GM13976 (cell line): ENCODE results near the gene TLR4.

Experiments used
- DNase-seq: peaks from one replicate; pipeline ENCODE4 v3.0.0; 2012; ENCODE audit warnings: low spot score
- in situ Hi-C: fragments of 300-500 bp; cut with MboI; formaldehyde crosslinking; loops from one replicate; pipeline ENCODE4 v1.12.0; 2022; ENCODE audit warnings: low sequenced_read_pairs, mixed read lengths, inconsistent platforms; ENCODE audit not compliant: unreplicated experiment
- TF ChIP-seq, protein P1 (sequence below): IDR thresholded peaks from 2 replicates; pipeline ENCODE4 v1.5.1; 2012; ENCODE audit warnings: borderline replicate concordance, mild to moderate bottlenecking; ENCODE audit not compliant: insufficient read depth; ENCODE audit errors: extremely low read depth, missing control alignments, control extremely low read depth

TLR4 gene

DNA sequence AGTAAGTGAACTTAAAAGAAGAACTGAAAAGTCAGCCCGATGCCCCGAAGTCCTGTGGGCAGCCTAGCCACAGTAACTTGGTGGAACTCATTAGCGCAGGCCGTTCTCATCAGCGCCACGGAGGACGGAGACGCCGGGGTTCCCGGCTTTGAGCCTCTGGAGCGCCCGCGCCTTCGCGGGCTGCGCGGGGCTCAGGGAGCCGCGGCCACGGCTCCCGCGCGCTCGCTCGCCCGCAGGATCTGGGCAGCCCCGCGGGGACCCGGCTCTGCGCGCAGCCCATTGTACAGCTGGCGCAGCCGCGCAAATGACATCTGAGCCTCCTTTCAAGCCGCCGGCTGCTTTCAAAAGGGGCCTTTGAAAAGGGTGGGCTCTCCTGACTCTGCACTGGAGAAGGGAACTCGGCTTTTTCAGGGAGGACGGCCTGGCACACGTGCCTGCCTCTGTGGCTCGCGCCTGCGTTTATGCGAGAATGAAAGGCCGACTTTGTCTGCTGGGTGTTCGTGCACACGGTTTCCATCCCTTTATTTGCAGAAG, 40.7 kb downstream of the TLR4 start:
- TF ChIP-seq, protein P1, sequence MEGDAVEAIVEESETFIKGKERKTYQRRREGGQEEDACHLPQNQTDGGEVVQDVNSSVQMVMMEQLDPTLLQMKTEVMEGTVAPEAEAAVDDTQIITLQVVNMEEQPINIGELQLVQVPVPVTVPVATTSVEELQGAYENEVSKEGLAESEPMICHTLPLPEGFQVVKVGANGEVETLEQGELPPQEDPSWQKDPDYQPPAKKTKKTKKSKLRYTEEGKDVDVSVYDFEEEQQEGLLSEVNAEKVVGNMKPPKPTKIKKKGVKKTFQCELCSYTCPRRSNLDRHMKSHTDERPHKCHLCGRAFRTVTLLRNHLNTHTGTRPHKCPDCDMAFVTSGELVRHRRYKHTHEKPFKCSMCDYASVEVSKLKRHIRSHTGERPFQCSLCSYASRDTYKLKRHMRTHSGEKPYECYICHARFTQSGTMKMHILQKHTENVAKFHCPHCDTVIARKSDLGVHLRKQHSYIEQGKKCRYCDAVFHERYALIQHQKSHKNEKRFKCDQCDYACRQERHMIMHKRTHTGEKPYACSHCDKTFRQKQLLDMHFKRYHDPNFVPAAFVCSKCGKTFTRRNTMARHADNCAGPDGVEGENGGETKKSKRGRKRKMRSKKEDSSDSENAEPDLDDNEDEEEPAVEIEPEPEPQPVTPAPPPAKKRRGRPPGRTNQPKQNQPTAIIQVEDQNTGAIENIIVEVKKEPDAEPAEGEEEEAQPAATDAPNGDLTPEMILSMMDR, result no peak
- in situ Hi-C loops, result no loop called here
- peak; percentile 13 for DNase-seq

DNA sequence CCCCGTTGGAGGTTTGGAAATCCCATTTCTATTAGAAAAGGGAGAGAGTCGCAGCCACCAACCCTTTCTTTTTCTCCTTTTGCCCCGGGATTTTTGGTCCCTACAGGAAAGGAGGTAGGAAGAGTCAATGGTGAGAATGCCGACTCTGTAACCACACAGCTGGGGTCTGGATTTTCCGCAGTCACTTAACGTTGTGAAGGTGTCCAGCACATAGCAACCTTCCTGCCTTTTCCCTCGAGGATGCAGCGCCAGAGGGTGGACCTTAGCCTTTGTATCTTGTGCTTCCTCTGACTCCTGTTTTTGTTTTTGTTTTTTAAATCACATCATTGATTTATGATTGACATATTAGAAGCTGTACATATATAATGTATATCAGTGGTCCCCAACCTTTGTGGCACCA, 41.4 kb downstream of the TLR4 start:
- in situ Hi-C loops, result no loop called here
- TF ChIP-seq, protein P1, result no peak
- no peak for DNase-seq

DNA sequence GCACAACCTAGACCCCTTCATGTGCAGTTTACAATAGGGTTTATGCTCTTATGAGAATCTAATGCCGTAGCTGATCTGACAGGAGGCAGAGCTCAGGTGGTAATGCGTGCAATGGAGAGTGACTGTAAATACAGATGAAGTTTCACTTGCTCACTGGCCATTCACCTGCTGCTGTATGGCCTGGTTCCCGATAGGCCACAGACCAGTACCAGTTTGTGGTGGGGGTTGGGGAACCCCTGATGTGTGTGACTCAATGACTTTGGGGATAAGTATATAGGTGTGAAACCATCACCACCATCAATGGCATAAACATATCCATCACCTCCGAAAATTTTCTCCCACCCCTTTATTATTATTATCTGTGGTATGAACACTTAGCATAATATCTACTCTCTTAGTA, 42.1 kb downstream of the TLR4 start:
- TF ChIP-seq, protein P1, result no peak
- no peak for DNase-seq
- in situ Hi-C loops, result no loop called here

DNA sequence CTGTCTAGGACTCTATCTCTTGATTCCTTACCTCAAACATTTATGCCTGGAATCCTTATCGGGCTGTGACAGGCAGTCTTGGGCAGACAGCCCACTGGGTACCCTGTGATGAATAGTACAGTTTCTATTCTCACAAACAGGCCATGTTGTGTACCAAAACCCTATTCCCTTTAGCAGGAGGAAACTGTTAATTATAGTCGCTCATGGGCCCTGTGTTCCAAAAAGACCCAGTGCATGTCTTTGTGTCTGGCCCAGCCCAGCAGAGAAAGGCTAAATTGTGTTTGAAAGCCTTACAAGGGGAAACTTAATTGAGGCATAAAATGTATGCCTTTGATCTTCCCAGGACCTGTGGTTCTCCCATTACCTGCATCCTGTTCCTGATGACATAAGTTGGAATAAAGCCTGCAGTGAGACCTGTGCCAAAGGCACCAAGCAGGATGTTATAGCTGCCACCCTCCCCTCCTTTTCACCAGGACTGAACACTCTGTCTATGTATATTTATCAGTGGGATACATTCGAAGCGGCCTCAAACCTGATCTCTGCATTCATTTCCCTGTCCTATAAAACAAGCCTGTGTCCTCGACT, 43.3 kb downstream of the TLR4 start:
- no peak for DNase-seq
- TF ChIP-seq, protein P1, result no peak
- in situ Hi-C loops, result no loop called here

DNA sequence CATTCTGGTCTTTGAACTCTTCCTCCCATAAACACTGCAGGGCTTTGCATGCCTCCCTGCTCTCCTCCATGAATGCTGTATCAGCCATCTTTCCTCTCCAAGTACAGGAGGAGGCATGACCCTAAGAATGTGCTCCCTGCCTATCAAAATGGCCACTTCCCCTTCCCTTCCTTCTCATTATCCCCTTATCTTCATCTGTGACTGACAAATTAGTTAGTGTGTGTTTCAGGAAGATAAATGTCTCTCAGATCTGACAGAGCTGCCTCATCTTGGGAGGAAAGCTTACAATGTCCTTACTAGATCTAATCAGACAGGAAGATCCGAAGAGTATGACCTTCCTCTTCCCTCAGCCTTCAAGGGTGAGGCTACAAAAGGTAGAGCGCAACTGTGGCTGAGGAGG, 46.2 kb downstream of the TLR4 start:
- TF ChIP-seq, protein P1, result no peak
- in situ Hi-C loops, result no loop called here
- DNase-seq, result no peak

DNA sequence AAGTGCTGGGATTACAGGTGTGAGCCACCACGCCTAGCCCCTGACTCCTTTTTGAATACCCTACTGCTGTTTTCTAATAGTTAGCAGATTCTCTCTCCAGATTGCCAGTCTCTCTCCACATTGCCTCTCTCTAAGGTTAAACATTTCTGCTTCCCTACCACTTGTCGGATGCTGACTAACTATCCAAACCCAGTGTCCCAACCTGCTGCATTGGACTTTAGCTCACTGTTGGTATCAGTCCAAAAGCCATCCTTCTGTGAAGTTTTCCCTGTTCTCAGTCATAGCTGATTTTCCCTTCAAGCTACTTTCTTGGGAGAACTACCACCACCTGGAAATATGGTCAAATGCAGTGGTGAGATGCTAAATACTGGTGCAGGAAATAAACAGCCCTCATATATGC, 48.7 kb downstream of the TLR4 start:
- no peak for DNase-seq
- in situ Hi-C loops, result no loop called here
- TF ChIP-seq, protein P1, result no peak

DNA sequence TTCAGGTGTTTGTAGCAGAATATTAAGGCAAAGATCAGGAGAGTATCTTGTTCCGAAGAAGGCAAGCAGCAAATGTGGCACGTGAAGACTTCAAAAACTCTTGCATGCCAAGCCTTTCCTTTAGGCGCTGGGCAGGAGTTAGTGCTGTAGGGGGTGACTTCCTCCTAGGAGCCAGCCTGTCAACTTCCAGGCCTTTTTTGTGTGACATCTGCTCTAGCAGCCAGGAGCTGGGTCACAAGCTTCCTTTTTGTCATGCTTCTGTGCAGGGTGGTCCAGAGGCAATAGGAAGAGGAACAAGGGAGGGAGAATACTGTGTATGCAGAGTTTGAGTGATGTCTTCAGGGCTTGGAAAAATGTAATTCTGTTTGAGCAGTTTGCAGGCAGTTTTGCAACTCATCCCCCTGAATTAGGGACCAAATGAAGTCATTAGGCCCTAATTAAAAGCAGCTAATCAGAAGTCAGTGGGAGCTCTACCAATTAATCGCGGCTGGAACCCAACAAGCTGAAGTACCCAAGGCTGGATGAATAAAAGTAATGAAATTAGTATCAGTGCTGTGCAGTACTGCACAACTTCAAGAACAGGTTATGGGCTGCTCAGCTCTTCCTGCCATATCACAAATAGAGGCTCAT, 53.5 kb downstream of the TLR4 start:
- no peak for DNase-seq
- in situ Hi-C loops, result no loop called here
- TF ChIP-seq, protein P1, result no peak
